Regular cardiac myocyte (primary cell): ENCODE results near the gene TRAPPC8. TPM values are rescaled to one million over a fixed set of nuclear protein-coding genes. Genes with fewer than 3 reads are reported as not detected.

Source experiments
- total RNA-seq: library from RNA; depleted of rRNA; stranded (reverse); fragments of >200 nt; gene quantifications from 2 replicates; pipeline ENCODE4 v1.2.3, GENCODE V29; 2014

TRAPPC8 gene, protein sequence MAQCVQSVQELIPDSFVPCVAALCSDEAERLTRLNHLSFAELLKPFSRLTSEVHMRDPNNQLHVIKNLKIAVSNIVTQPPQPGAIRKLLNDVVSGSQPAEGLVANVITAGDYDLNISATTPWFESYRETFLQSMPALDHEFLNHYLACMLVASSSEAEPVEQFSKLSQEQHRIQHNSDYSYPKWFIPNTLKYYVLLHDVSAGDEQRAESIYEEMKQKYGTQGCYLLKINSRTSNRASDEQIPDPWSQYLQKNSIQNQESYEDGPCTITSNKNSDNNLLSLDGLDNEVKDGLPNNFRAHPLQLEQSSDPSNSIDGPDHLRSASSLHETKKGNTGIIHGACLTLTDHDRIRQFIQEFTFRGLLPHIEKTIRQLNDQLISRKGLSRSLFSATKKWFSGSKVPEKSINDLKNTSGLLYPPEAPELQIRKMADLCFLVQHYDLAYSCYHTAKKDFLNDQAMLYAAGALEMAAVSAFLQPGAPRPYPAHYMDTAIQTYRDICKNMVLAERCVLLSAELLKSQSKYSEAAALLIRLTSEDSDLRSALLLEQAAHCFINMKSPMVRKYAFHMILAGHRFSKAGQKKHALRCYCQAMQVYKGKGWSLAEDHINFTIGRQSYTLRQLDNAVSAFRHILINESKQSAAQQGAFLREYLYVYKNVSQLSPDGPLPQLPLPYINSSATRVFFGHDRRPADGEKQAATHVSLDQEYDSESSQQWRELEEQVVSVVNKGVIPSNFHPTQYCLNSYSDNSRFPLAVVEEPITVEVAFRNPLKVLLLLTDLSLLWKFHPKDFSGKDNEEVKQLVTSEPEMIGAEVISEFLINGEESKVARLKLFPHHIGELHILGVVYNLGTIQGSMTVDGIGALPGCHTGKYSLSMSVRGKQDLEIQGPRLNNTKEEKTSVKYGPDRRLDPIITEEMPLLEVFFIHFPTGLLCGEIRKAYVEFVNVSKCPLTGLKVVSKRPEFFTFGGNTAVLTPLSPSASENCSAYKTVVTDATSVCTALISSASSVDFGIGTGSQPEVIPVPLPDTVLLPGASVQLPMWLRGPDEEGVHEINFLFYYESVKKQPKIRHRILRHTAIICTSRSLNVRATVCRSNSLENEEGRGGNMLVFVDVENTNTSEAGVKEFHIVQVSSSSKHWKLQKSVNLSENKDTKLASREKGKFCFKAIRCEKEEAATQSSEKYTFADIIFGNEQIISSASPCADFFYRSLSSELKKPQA (N-terminal part only)
- total RNA-seq = 43.1 and 55.0 TPM in 2 replicates

DNA sequence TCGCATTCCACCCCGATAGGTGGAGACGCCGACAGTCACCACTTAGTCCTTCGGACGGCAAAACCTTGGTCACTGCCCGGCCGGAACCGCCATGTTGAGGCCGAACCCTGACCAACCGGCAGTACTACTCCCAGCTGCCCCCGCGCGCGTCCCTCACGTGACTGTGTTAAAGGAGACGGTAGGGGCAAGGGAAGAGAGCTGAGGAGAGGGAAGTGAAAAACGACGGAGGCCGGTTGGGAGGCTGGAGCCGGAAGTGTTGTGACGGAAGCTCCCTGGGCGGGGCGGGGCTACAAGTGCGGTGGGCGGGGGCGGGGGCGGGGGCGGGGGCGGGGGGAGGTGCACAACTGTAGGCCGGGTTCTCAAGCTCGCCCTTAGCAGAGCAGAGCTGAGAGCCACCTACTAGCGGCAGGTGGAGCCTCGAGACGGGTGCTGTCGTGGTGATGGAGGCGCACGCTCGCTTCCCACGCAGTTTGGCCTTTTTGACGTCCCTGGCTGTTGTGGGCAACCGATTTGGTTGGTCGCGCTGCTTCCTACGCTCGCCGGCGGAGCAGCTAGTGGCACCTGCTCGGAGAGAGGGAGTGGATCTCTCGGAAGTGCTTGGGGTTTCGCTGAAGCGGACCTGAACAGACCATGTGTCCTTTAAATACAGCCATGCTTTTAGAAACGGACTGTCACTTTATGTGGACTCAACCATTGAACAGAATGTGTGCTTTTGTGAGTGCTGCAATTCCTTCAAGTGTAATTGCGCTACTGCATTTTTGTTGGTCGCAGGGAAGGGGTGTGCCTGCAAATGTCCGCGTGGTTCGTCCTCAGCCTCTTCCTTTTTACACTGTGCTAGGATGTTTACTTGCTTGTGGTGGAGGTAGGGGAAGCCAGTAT is at the start of gene TRAPPC8:
TRAPPC8 (minus strand) TSS at position 130 of the 879 bp plus-strand sequence. CDS start 364 bp downstream, outside the sequence.

Other genes starting within 250 kb of the TRAPPC8 start
- 0.28 TPM in 1 of 2 replicates, not detected in the other for gene SLC25A52, start 182.2 kb downstream of the TRAPPC8 start, total RNA-seq
- under 0.01 and 0.28 TPM in 2 replicates for gene RNF125, start 75.7 kb upstream of the TRAPPC8 start, total RNA-seq
- 21.7 and 30.1 TPM in 2 replicates for gene RNF138, start 148.7 kb upstream of the TRAPPC8 start, total RNA-seq
- under 0.01 TPM in 1 of 2 replicates, not detected in the other for gene MEP1B, start 246.9 kb upstream of the TRAPPC8 start, total RNA-seq